GM19351 (cell line): ENCODE data around the gene PDLIM3.
"Not testable (repeated sequence)": the region's sequence is repeated elsewhere in the genome, so short reads cannot be mapped to it uniquely, and the experiment has no call there.

ENCODE experiments used
- ATAC-seq: cut with Tn5 transposase; IDR thresholded peaks from one replicate; pipeline ENCODE4 v1.9.1; 2021; ENCODE audit warnings: mild to moderate bottlenecking, moderate library complexity; ENCODE audit not compliant: unreplicated experiment

PDLIM3 gene

GRCh38 chr4:185554365-185555126 is 19.2 kb upstream of the PDLIM3 start:
- no peak for ATAC-seq

- ATAC-seq: no peak
Observed at GRCh38 chr4:185552254-185552653, 16.9 kb upstream of the PDLIM3 start.

GRCh38 chr4:185550933-185551332 is 15.6 kb upstream of the PDLIM3 start:
- ATAC-seq: no peak

GRCh38 chr4:185549095-185549639 is 13.9 kb upstream of the PDLIM3 start:
- ATAC-seq: no peak

- no peak for ATAC-seq
Observed at GRCh38 chr4:185548587-185548986, 13.3 kb upstream of the PDLIM3 start.

GRCh38 chr4:185546335-185546734 is 11.0 kb upstream of the PDLIM3 start:
- no peak for ATAC-seq

- no peak for ATAC-seq
Observed at GRCh38 chr4:185542626-185543315, 7.5 kb upstream of the PDLIM3 start.

GRCh38 chr4:185541251-185541727 is 6.0 kb upstream of the PDLIM3 start:
- ATAC-seq: no peak

- no peak for ATAC-seq
Observed at GRCh38 chr4:185540487-185541120, 5.3 kb upstream of the PDLIM3 start.

- no peak for ATAC-seq
Observed at GRCh38 chr4:185540040-185540439, 4.7 kb upstream of the PDLIM3 start.

GRCh38 chr4:185538806-185539205 is 3.5 kb upstream of the PDLIM3 start:
- ATAC-seq: no peak

GRCh38 chr4:185536411-185536709 is 1.1 kb upstream of the PDLIM3 start:
- no peak for ATAC-seq

- ATAC-seq: no peak
Observed at GRCh38 chr4:185535612-185536410, 504 bp upstream of the PDLIM3 start.

GRCh38 chr4:185534511-185534865 is 819 bp downstream of the PDLIM3 start:
- ATAC-seq: no peak

- no peak for ATAC-seq
Observed at GRCh38 chr4:185532795-185533324, 2.4 kb downstream of the PDLIM3 start.

- no peak for ATAC-seq
Observed at GRCh38 chr4:185532293-185532692, 3.0 kb downstream of the PDLIM3 start.

GRCh38 chr4:185531654-185532053 is 3.7 kb downstream of the PDLIM3 start:
- ATAC-seq: not testable (repeated sequence)

- no peak for ATAC-seq
Observed at GRCh38 chr4:185529413-185529812, 5.9 kb downstream of the PDLIM3 start.

GRCh38 chr4:185524888-185525863 is 10.1 kb downstream of the PDLIM3 start:
- ATAC-seq: no peak

- no peak for ATAC-seq
Observed at GRCh38 chr4:185523862-185524261, 11.4 kb downstream of the PDLIM3 start.
